Measurements from ENCODE around the gene DIRAS3.

Gene DIRAS3

GRCh38 chr1:68083686-68084085 is 33.3 kb upstream of the DIRAS3 start:
- Histone ChIP-seq H4K20me1 (ENCODE audit: insufficient read depth) (no peaks in the 10 kb centered on the region), H3K4me3 (IDR thresholded peaks at IDR 0.05; ENCODE audit: insufficient read depth, low read depth, low read length) (no peak overlapping the region), H2AFZ (ENCODE audit: low read depth) (no peak overlapping the region), H3K79me2 (ENCODE audit: insufficient read depth, low read depth) (no peaks in the 10 kb centered on the region), H3K4me1 (ENCODE audit: low read depth, poor library complexity, severe bottlenecking) (no peaks in the 10 kb centered on the region), H3K9ac (no peak overlapping the region), H3K36me3 (ENCODE audit: insufficient read depth) (no peaks in the 10 kb centered on the region), H3K4me2 (no peak overlapping the region), H3K27me3 (ENCODE audit: insufficient read depth, low read depth) (no peaks in the 10 kb centered on the region), H3K27ac (no peak overlapping the region)
- TF ChIP-seq CTCF (conservative IDR thresholded peaks at IDR 0.05; ENCODE audit: low read depth, low read length): no peak

GRCh38 chr1:68081775-68082283 is 31.4 kb upstream of the DIRAS3 start:
- no peak overlapping the region for H3K9ac ChIP-seq
- H3K79me2 ChIP-seq (ENCODE audit: insufficient read depth, low read depth): no peaks in the 10 kb centered on the region
- no peak overlapping the region for H3K4me3 ChIP-seq (IDR thresholded peaks at IDR 0.05; ENCODE audit: insufficient read depth, low read depth, low read length)
- TF ChIP-seq CTCF (conservative IDR thresholded peaks at IDR 0.05; ENCODE audit: low read depth, low read length): no peak
- no peak overlapping the region for H3K4me2 ChIP-seq
- no peaks in the 10 kb centered on the region for H3K36me3 ChIP-seq (ENCODE audit: insufficient read depth)
- H4K20me1 ChIP-seq (ENCODE audit: insufficient read depth): no peaks in the 10 kb centered on the region
- no peak overlapping the region for H2AFZ ChIP-seq (ENCODE audit: low read depth)
- no peaks in the 10 kb centered on the region for H3K27me3 ChIP-seq (ENCODE audit: insufficient read depth, low read depth)
- H3K4me1 ChIP-seq (ENCODE audit: low read depth, poor library complexity, severe bottlenecking): no peaks in the 10 kb centered on the region
- no peak overlapping the region for H3K27ac ChIP-seq

GRCh38 chr1:68078647-68079046 is 28.2 kb upstream of the DIRAS3 start:
- Histone ChIP-seq H3K4me3 (IDR thresholded peaks at IDR 0.05; ENCODE audit: insufficient read depth, low read depth, low read length) (no peak overlapping the region), H3K4me1 (ENCODE audit: low read depth, poor library complexity, severe bottlenecking) (no peaks in the 10 kb centered on the region), H3K9ac (no peak overlapping the region), H3K36me3 (ENCODE audit: insufficient read depth) (no peaks in the 10 kb centered on the region), H3K27me3 (ENCODE audit: insufficient read depth, low read depth) (no peaks in the 10 kb centered on the region), H4K20me1 (ENCODE audit: insufficient read depth) (no peaks in the 10 kb centered on the region), H3K79me2 (ENCODE audit: insufficient read depth, low read depth) (no peaks in the 10 kb centered on the region), H3K4me2 (no peak overlapping the region), H3K27ac (no peak overlapping the region), H2AFZ (ENCODE audit: low read depth) (no peak overlapping the region)
- TF ChIP-seq CTCF (conservative IDR thresholded peaks at IDR 0.05; ENCODE audit: low read depth, low read length): no peak

- H3K4me1 ChIP-seq (ENCODE audit: low read depth, poor library complexity, severe bottlenecking): no peaks in the 10 kb centered on the region
- TF ChIP-seq CTCF (conservative IDR thresholded peaks at IDR 0.05; ENCODE audit: low read depth, low read length): no peak
- no peaks in the 10 kb centered on the region for H3K79me2 ChIP-seq (ENCODE audit: insufficient read depth, low read depth)
- no peak overlapping the region for H2AFZ ChIP-seq (ENCODE audit: low read depth)
- no peak overlapping the region for H3K4me3 ChIP-seq (IDR thresholded peaks at IDR 0.05; ENCODE audit: insufficient read depth, low read depth, low read length)
- H3K27me3 ChIP-seq (ENCODE audit: insufficient read depth, low read depth): no peaks in the 10 kb centered on the region
- no peak overlapping the region for H3K4me2 ChIP-seq
- no peak overlapping the region for H3K27ac ChIP-seq
- no peak overlapping the region for H3K9ac ChIP-seq
- H3K36me3 ChIP-seq (ENCODE audit: insufficient read depth): no peaks in the 10 kb centered on the region
- H4K20me1 ChIP-seq (ENCODE audit: insufficient read depth): no peaks in the 10 kb centered on the region
Measured at GRCh38 chr1:68074472-68074871, 24.0 kb upstream of the DIRAS3 start.
